NCI-H1436 treated with DMSO at 0.1 percent for 48 hours (cell line): ENCODE measurements around the gene KCNQ1OT1.

Experiments
- DNase-seq: peaks from one replicate; lab custom pipeline; 2025; lab: John Stamatoyannopoulos, UW

KCNQ1OT1 gene

DNA sequence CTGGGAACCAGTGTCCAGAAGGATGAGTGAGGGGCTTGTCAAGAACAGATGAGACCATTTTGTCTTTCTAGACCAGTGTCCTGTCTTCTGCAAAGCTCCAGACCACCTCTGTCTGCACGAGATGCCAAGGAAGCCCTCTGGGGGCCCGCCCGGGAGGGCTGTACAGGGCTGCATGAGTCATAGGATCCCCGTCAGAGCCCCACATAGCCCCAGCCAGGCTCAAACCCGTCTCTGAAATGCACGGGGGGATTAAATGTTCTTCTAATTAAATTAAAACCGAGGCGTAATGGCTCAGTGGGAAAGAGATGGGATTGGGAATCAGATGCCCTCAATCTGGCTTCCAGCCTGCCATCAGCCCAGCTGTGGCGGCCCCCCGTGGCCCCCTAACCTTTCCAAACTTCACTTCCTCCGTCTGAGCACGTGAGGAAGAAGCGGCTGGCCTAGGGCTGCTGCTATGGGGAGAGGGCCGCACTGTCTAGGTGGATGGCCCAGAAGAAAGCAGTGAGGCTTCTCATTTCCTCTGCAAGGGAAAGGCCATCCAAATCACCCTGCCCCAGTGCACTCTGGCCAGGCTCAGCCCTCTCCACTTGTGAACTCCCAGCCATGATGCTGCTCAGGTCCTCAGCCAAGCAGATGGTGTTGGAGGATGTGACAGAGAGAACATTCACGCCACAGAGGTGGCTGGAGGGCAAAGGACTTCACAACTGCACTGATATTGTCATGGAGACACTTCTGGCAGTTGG, 32.8 kb downstream of the KCNQ1OT1 start:
- DNase-seq, result no peak

- DNase-seq, result no peak
These were observed 33.4 kb downstream of the KCNQ1OT1 start for GRCh38 chr11:2666401-2666741.

DNA sequence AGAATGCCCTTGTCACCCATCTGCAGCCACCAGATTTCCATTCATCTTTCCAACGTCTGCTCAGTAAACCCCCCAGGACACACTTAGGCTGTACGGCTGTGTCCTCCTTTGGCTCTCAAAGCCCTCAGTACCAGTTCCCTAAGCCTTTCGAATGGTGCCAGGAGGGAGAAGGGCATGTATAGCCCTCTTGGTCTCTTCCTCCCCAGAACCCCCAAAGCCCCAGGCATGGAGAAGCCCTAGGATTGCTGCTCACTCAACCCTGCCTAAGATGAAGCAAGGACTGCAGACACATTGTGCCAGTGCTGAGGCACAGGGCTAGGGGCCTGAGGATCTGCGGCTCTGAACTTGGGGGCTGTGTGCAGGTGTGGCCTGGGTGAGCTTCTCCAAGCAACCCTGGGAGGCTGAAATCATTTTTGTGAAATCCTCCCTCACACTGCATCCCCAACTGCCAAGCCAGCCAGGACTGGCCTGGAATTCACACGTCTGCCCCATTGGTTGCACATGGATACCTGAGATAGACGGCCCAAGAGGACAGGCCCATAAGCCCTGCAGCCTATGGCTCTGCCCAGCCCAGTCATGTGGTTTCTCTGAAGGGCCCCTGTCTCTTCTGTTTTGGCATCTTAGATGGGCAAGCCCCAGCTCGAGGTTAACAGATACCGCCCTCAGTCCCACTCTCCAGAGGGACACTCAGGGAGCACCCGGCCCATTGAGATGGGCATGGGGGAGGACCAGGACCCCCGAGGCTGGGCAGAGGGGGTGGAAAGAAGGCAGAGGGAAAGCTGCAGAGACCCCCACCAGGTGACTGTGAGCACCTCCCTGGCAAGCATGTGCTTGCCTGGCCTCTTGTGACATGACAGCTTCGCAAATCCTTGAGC, 34.0 kb downstream of the KCNQ1OT1 start:
- no peak for DNase-seq

- DNase-seq, result no peak
These were observed 34.8 kb downstream of the KCNQ1OT1 start for GRCh38 chr11:2664791-2665525.

DNA sequence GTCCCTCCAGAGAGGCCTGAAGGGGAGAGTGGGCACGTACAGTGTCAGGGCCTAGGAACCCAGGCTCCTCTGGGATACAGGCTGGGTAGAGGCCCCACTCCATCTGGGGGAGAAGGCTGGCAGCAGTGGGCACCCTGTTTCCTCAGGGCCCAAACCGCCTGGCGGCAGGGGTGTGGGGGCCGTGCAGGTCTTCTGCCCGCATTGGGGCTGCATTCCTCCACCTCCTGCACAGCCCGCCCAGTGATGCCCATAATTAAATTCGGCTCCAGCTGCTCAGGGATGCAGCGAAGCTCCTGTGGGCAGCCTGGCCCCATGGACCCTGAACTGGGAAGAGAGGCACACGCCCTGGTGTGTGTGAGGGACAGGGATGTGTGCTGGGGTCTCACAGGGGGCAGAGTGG, 35.4 kb downstream of the KCNQ1OT1 start:
- DNase-seq, result no peak

- no peak for DNase-seq
These were observed 35.9 kb downstream of the KCNQ1OT1 start for GRCh38 chr11:2663915-2664314.

DNA sequence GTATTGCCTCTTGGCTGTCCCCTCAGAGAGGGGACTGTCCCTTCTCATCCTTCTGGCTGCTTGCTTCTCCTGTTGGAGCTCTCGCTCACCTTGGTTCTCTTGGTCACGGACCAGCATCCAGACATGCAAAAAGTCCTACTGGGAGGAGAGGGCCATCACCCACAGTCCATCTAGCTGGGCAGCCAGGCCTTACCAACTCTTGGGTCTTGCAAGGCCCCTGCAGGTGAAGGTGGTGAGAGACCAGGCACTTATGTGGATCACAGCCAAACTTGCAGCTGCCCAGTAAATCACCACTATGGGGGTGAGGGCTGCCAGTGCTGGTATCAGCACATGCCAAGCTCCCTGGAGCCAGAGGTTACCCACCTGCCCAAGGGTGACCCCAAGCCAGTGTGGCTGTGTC, 36.3 kb downstream of the KCNQ1OT1 start:
- no peak for DNase-seq

GRCh38 chr11:2662430-2663299, 37.1 kb downstream of the KCNQ1OT1 start:
- no peak for DNase-seq

GRCh38 chr11:2662024-2662312, 37.8 kb downstream of the KCNQ1OT1 start:
- no peak for DNase-seq

- no peak for DNase-seq
These were observed 38.4 kb downstream of the KCNQ1OT1 start for GRCh38 chr11:2661173-2662023.

GRCh38 chr11:2660357-2660939, 39.3 kb downstream of the KCNQ1OT1 start:
- no peak for DNase-seq

GRCh38 chr11:2657697-2658284, 42.0 kb downstream of the KCNQ1OT1 start:
- DNase-seq, result no peak

GRCh38 chr11:2656859-2657258, 42.9 kb downstream of the KCNQ1OT1 start:
- no peak for DNase-seq

DNA sequence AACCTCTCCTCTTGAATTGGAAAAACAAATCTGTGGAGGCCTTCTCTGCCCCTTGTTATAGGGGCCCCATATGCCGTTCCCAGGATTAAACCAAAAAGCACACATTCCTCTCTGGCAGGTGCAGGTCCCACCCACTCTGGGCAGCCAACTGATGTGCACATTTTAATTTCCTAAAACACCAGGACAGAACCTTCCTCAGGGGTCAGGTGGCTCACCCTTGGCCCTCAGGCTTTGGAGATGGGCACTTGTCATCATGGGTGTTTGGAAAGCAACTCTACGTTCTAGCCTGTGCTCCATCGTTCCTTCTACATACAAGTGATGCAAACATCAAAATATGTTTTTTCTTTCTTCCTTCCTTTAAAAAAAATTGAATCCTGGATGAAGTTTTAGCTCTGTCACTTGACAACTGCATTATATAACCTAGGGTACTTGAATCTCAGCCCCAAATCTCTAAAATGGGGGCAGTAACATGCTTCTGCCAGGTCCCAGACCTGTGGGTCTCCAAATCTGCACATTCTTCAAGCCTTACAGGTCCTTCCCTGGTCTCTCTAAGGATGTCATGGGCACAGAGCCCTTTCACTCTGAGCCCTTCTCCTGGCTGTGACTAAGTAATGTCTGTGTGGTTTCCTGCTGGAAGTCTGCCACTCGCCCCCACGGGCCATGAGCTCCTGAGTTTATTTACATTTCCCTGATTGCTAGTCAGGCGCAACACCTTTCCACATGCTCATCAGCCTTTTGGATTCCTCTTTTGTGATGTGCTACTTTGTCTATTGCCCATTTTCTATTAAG, 43.8 kb downstream of the KCNQ1OT1 start:
- no peak for DNase-seq

- DNase-seq, result no peak
These were observed 44.6 kb downstream of the KCNQ1OT1 start for GRCh38 chr11:2655016-2655719.

- no peak for DNase-seq
These were observed 45.7 kb downstream of the KCNQ1OT1 start for GRCh38 chr11:2653930-2654739.

DNA sequence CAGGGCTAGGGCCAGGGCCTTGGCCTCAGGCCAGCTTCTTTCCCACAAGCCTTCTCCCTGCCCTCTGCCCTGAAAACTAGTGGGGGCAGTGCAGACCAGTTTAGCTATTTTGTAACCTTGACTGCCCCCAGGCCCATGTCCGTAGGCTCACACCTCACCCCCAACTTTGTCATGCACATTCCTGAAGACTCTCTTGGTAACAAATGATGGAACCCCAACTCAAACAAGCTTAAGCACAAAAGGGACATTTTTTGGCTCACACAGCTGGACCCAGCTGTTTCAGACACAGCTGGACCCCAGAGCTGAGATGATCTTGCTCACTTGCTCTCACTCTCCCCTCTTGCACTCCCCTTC, 46.6 kb downstream of the KCNQ1OT1 start:
- DNase-seq, result no peak
